ENCODE measurements around the gene TBC1D8. TPM values are rescaled to one million over a fixed set of nuclear protein-coding genes. Genes with fewer than 3 reads are reported as not detected.

The TBC1D8 gene
- total and polyA plus RNA-seq, 4 donors: 10.4 to 38.6 (median 13.4) TPM

GRCh38 chr2:101197814-101198213 lies 46.6 kb upstream of the TBC1D8 start:
- no peak for TF ChIP-seq NR2F2 (IDR thresholded peaks at IDR 0.05)
- TF ChIP-seq EGR1 (IDR thresholded peaks at IDR 0.05; ENCODE audit: low read depth in 2 of 2): no peak
- TF ChIP-seq TAF1 (conservative IDR thresholded peaks at IDR 0.05): no peak
- TF ChIP-seq RXRA (IDR thresholded peaks at IDR 0.05): no peak
- TF ChIP-seq ZBTB33 (IDR thresholded peaks at IDR 0.05): no peak
- no peak for TF ChIP-seq SP1 (IDR thresholded peaks at IDR 0.05)
- no peak for TF ChIP-seq FOXA2 (IDR thresholded peaks at IDR 0.05)
- no peak for TF ChIP-seq MAX (IDR thresholded peaks at IDR 0.05)
- TF ChIP-seq YY1 (IDR thresholded peaks at IDR 0.05): no peak
- TF ChIP-seq ATF3 (IDR thresholded peaks at IDR 0.05): no peak
- TF ChIP-seq HNF4G (IDR thresholded peaks at IDR 0.05): no peak
- no peak for TF ChIP-seq RAD21 (IDR thresholded peaks at IDR 0.05)
- TF ChIP-seq JUND (IDR thresholded peaks at IDR 0.05): no peak
- no peak for TF ChIP-seq GABPA (IDR thresholded peaks at IDR 0.05 in 1 of 2, conservative IDR thresholded peaks at IDR 0.05 in 1 of 2)
- TF ChIP-seq CTCF (IDR thresholded peaks at IDR 0.05; ENCODE audit: low read depth, low read length, missing input control): no peak
- no peak for TF ChIP-seq REST (IDR thresholded peaks at IDR 0.05)
- no peak for TF ChIP-seq FOXA1 (IDR thresholded peaks at IDR 0.05)
- TF ChIP-seq HNF4A (conservative IDR thresholded peaks at IDR 0.05): no peak
- DNase-seq (ENCODE audit: low spot score): no peak
- Histone ChIP-seq H3K27ac (ENCODE audit: low read depth in 1 of 2, low read length in 2 of 2) (no peak overlapping the region), H3K9me3 (ENCODE audit: control insufficient read depth in 4 of 4, low read length in 3 of 4) (no peaks in the 10 kb centered on the region), H3K36me3 (ENCODE audit: control insufficient read depth in 4 of 4, insufficient read depth in 3 of 4, low read depth in 1 of 4, low read length in 3 of 4) (no peaks in the 10 kb centered on the region), H3K27me3 (ENCODE audit: control insufficient read depth in 4 of 4, insufficient read depth in 4 of 4, low read length in 3 of 4) (no peaks in the 10 kb centered on the region), H3K4me3 (ENCODE audit: low read depth in 1 of 3, low read length in 3 of 3) (no peak overlapping the region), H3K4me1 (ENCODE audit: control insufficient read depth in 4 of 4, insufficient read depth in 4 of 4, low read length in 3 of 4) (no peaks in the 10 kb centered on the region), H3K9ac (ENCODE audit: low read depth in 1 of 2, low read length in 2 of 2) (no peak overlapping the region)
- 95% methylated on average over 12 of the region's 12 CpGs for WGBS
